SK-N-MC (cell line): ENCODE measurements around the gene TRMT112.

Experiments used
- EZH2 ChIP-seq: fragments of 200-600 bp; sonication (generic); IDR thresholded peaks from one replicate; pipeline ENCODE4 v1.6.1; 2017; ENCODE audit warnings: antibody characterized with exemption
- FOXP2 ChIP-seq: optimal IDR thresholded peaks from 2 replicates; pipeline ENCODE3; 2011; ENCODE audit warnings: mild to moderate bottlenecking, moderate library complexity; ENCODE audit not compliant: insufficient read depth; ENCODE audit errors: extremely low read length, control extremely low read depth
- POLR2AphosphoS5 ChIP-seq: IDR thresholded peaks from 2 replicates; pipeline ENCODE4 v1.6.1; 2012; ENCODE audit warnings: mild to moderate bottlenecking, low read depth, low read length, borderline replicate concordance

GRCh38 chr11:64289002-64289564 is 28.3 kb downstream of the TRMT112 start:
- TF ChIP-seq EZH2 (no peak), POLR2AphosphoS5 (no peak), FOXP2 (no peak)
